HG03520 (cell line): ENCODE measurements around the gene ADSL.

Experiments
- ATAC-seq: cut with Tn5 transposase; IDR thresholded peaks from one replicate; pipeline ENCODE4 v1.9.1; 2021; ENCODE audit warnings: mild to moderate bottlenecking, moderate library complexity; ENCODE audit not compliant: unreplicated experiment

ADSL gene

GRCh38 chr22:40326905-40327735 lies 19.2 kb upstream of the ADSL start:
- no peak for ATAC-seq

- ATAC-seq, result no peak
Measured at GRCh38 chr22:40328546-40329456, 17.5 kb upstream of the ADSL start.

DNA sequence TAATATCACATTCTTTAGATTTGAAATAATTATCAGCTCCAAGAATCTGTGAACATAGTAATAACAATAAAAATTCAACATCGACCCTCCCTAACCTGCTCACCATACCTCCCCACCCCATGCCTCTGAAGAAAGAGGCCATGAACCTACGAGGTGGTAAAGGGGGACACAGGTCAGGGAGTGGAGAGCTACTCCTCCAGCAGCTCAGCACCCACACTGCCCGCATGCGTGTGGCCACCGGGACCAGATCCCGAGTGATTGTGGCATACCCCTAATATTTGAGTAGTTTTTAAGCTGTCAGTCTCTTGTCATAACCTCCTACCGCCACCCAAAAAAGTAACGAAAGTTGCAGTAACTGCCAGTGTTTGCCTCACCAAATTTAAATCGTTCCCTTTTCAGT lies 16.8 kb upstream of the ADSL start:
- no peak for ATAC-seq

GRCh38 chr22:40330086-40330485 lies 16.2 kb upstream of the ADSL start:
- no peak for ATAC-seq

GRCh38 chr22:40330615-40331014 lies 15.7 kb upstream of the ADSL start:
- ATAC-seq, result no peak

DNA sequence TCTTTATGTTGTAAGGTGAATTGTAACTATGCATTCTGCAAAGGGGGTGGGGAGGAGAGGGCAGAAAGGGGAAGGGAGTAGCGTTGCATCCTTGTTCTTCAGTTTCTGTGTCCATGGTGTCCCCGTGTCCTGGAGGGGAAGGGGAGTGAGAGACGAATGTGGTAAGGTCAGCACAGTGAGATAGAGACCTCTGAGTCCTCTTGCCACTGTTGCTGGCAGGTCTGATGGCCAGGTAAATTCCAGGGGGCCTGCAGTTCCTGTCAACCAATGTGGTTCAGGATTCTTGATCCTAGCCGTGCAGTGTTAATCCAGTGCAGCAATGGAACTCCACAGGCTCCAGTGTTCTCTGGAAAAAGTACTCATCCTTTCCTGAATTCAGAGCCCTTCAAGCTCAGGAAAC lies 14.6 kb upstream of the ADSL start:
- ATAC-seq, result no peak

DNA sequence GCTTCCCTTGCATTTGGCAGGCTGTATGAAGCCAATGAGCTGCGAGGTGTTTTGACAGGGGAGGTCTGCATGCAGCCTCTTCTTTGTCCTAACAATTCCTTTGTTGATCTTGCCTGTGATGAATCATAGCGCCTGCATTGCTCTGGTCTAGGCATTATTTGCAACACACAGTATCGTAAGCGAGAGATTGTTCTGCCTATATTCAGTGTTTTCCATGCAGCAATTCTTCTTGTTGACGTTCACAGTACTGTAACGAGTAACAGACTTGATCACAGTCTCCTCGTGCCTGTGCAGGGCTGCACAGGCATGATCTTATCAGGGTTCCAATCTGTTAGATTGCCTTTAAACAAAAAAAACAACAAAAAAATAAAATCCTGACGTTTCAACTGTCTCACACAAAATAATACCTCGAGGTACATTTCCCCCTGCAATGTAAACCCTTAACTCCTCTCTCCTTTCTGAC lies 13.9 kb upstream of the ADSL start:
- no peak for ATAC-seq

DNA sequence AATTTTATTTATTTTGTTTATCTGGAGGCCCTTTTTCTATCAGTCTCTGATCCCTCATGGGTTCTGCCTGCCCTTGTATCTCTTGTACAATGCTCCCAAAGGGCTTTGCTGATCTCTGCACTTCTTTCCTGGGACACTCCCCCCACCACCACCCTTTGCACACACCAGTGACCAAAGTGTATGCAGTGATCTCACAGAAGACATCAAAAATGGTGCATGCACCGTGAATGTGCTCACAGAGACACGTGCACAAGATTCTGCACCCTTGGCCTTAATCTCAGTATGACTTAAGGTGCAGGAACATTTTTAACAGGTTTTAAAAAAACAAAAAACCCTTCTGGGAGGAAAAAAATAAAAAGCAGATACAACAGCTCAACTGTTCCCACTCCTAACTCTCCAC lies 12.2 kb upstream of the ADSL start:
- no peak for ATAC-seq

- ATAC-seq, result no peak
Measured at GRCh38 chr22:40334899-40335298, 11.4 kb upstream of the ADSL start.

DNA sequence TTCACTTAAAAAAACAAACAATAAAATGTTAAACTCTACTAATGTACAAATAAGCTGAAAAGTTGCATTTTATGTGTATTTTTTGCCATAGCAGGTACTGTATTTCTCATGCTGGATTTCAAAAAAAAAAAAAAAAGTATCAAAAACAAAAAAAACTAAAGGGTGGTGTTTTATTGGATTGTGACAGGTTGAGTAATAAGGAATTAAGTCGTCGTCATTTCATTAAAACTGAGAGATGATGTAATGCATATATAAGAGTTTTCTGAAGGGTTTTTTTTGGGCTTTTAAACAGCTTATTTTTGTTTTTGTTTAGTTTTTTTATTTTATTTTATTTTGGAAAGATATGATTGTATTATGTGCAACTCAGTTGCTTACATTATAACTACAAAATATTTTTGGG lies 10.9 kb upstream of the ADSL start:
- no peak for ATAC-seq

DNA sequence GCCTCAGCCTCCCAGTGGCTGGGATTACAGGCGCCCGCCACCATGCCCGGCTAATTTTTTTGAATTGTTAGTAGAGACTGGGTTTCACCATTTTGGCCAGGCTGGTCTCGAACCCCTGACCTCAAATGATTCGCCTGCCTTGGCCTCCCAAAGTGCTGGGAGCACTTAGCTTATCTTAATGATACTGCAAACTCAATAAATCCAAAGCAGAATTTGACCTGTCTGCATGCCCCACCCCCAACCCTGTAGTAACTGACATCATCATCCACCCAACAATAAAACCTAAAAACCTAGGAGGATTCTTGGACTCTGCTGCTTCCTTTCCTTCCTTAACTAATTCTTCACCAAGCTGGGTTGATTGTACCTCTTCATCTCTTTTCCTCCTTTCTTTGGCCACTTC lies 6.3 kb upstream of the ADSL start:
- ATAC-seq, result no peak

DNA sequence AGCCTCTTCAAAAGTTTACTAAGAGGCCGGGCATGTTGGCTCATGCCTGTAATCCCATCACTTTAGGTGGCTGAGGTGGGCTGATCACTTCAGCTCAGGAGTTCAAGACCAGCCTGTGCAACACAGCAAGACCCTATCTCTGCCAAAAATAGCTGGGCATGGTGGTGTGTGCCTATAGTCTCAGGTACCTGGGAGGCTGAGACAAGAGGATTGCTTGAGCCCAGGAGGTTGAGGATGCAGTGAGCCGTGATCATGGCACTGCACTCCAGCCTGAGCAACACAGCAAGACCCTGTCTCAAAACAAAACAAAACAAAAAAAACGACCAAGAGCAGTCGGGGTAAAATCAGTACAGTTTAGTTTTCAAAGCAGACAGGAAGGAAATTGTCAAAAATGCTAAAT lies 4.7 kb upstream of the ADSL start:
- no peak for ATAC-seq

GRCh38 chr22:40342521-40342920 lies 3.8 kb upstream of the ADSL start:
- ATAC-seq, result no peak

- no peak for ATAC-seq
Measured at GRCh38 chr22:40345271-40345670, 1.0 kb upstream of the ADSL start.

GRCh38 chr22:40345815-40346184 lies 500 bp upstream of the ADSL start:
- no peak for ATAC-seq

GRCh38 chr22:40347300-40347699 lies 1.0 kb downstream of the ADSL start:
- ATAC-seq, result no peak

GRCh38 chr22:40348025-40348658 lies 1.8 kb downstream of the ADSL start:
- ATAC-seq, result no peak

DNA sequence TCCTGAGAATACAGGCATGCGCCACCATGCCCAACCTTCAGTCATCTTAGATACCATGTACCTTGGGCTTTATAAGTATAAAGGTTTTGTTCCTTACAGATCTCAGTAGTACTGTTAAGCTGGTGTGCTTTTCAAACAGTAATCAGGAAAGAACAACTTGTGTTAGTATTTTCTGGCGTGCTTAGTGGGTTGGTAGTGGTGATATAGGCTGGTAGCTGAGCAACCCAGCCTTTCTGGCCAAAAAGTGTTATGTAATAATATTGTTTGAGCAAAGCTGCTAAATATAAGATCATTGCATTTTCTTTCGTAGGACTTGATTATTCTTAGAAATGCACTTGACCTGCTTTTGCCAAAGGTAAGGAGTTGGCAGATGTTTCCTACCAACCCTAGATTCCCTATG lies 6.5 kb downstream of the ADSL start:
- ATAC-seq, result no peak

- no peak for ATAC-seq
Measured at GRCh38 chr22:40361100-40361499, 14.8 kb downstream of the ADSL start.

DNA sequence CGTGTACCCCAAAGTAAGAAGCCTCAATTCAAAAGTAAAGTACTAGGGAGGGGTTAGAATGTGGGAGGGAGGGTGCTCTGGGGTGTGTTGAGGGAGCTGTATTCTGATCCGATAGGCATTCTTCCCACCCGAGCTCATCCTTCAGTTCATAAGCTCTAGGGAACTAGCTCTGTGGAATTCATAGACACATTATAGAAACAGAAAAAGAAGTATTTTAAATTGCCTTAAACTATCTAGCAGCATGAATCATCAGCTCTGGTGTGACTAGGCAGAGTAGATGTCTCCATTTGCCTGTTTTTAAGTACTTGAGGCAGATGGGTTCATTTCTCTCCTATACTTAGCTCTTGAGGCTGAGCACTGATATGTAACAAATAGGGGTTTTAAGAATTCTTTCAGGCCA lies 16.8 kb downstream of the ADSL start:
- ATAC-seq, result no peak

- no peak for ATAC-seq
Measured at GRCh38 chr22:40364431-40364830, 18.1 kb downstream of the ADSL start.

DNA sequence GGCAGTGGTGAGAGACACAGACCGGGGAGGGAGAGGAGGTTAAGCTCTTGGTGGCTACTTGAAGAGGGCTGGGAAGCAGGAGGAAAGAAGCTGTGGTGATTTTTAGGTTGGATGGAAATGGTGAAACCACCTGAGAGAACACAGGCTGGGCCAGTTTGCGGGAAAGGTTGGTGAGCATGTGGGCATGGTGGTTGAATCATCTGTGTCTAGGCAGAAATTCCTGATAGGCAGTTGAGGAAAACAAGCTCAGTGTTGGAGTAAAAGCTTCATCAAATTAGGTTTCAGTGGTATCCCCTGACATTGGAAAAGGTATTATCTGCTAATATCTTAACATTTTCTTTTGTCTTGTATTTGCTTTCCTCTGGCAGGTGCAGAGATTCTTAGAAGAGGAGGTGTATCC lies 19.8 kb downstream of the ADSL start:
- no peak for ATAC-seq
